Medulla oblongata (tissue), 1 donor: ENCODE measurements around the gene JOSD1.

Experiments
- DNase-seq: peaks from one replicate; pipeline ENCODE4 v3.0.0-alpha.2; 2015; ENCODE audit errors: extremely low spot score

The JOSD1 gene

GRCh38 chr22:38700789-38701628 is at the start of gene JOSD1:
Gene JOSD1, minus strand, starts transcription at chr22:38700943. Its CDS starts 956 bp downstream, at chr22:38699987.
- peak; percentile 96 for DNase-seq

- DNase-seq = no peak
These were observed 49.4 kb upstream of the JOSD1 start for GRCh38 chr22:38750104-38750503.

- no peak for DNase-seq
These were observed 47.9 kb upstream of the JOSD1 start for GRCh38 chr22:38748487-38749136.

- DNase-seq = no peak
These were observed 45.1 kb upstream of the JOSD1 start for GRCh38 chr22:38745676-38746460.

- DNase-seq = no peak
These were observed 44.2 kb upstream of the JOSD1 start for GRCh38 chr22:38744981-38745380.

- no peak for DNase-seq
These were observed 41.6 kb upstream of the JOSD1 start for GRCh38 chr22:38742176-38742942.

GRCh38 chr22:38741576-38741975 is 40.8 kb upstream of the JOSD1 start:
- no peak for DNase-seq

- DNase-seq = no peak
These were observed 40.4 kb upstream of the JOSD1 start for GRCh38 chr22:38741166-38741565.

GRCh38 chr22:38740754-38741153 is 40.0 kb upstream of the JOSD1 start:
- no peak for DNase-seq

GRCh38 chr22:38740116-38740723 is 39.5 kb upstream of the JOSD1 start:
- no peak for DNase-seq

- no peak for DNase-seq
These were observed 38.7 kb upstream of the JOSD1 start for GRCh38 chr22:38739300-38740055.

GRCh38 chr22:38738475-38739070 is 37.8 kb upstream of the JOSD1 start:
- DNase-seq = no peak

- no peak for DNase-seq
These were observed 36.7 kb upstream of the JOSD1 start for GRCh38 chr22:38737302-38738060.

- DNase-seq = no peak
These were observed 35.5 kb upstream of the JOSD1 start for GRCh38 chr22:38736257-38736570.

GRCh38 chr22:38735465-38736256 is 34.9 kb upstream of the JOSD1 start:
- no peak for DNase-seq

- DNase-seq = no peak
These were observed 34.4 kb upstream of the JOSD1 start for GRCh38 chr22:38735126-38735464.

GRCh38 chr22:38734421-38735100 is 33.8 kb upstream of the JOSD1 start:
- no peak for DNase-seq

GRCh38 chr22:38733724-38734381 is 33.1 kb upstream of the JOSD1 start:
- DNase-seq = peak; percentile 95
